Measurements from ENCODE around the gene CFI. TPM values are rescaled to one million over a fixed set of nuclear protein-coding genes. Genes with fewer than 3 reads are reported as not detected.

CFI gene
- total RNA-seq, 4 donors from 2014 or later, result 48.4 to 141 (median 72.9) TPM

DNA sequence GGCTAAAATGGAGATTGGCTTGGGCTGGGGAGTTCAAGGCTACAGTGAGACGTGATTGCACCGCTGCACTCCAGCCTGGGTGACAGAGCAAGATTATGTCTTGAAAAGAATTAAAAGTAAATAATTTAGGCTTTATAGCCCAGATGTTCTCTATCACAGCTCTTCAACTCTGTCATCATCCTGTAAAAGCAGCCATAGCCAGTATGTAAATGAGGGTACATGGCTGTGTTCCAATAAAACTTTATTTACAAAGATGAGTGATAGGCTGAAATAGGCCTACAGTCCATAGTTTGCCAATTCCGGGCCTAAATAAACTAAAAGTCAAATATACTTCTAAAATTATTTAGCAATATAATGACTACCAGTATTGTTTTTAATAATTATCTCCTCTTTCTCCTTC lies 35.2 kb upstream of the CFI start:
- H3K4me3 ChIP-seq, result no peak overlapping the region
- no peak for DNase-seq
- H3K27ac ChIP-seq, result no peak overlapping the region
- TF ChIP-seq, protein P1, sequence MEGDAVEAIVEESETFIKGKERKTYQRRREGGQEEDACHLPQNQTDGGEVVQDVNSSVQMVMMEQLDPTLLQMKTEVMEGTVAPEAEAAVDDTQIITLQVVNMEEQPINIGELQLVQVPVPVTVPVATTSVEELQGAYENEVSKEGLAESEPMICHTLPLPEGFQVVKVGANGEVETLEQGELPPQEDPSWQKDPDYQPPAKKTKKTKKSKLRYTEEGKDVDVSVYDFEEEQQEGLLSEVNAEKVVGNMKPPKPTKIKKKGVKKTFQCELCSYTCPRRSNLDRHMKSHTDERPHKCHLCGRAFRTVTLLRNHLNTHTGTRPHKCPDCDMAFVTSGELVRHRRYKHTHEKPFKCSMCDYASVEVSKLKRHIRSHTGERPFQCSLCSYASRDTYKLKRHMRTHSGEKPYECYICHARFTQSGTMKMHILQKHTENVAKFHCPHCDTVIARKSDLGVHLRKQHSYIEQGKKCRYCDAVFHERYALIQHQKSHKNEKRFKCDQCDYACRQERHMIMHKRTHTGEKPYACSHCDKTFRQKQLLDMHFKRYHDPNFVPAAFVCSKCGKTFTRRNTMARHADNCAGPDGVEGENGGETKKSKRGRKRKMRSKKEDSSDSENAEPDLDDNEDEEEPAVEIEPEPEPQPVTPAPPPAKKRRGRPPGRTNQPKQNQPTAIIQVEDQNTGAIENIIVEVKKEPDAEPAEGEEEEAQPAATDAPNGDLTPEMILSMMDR (IDR thresholded peaks at IDR 0.05), result no peak
- TF ChIP-seq POLR2A (IDR thresholded peaks at IDR 0.05), result no peak
- no peaks in the 10 kb centered on the region for H3K36me3 ChIP-seq
- no peaks in the 10 kb centered on the region for H3K4me1 ChIP-seq
- H3K9me3 ChIP-seq, result no peaks in the 10 kb centered on the region
- no peaks in the 10 kb centered on the region for H3K27me3 ChIP-seq
- intact Hi-C loops (cut with DNase I; ENCODE audit: low total_unique reads), result no loop called here

DNA sequence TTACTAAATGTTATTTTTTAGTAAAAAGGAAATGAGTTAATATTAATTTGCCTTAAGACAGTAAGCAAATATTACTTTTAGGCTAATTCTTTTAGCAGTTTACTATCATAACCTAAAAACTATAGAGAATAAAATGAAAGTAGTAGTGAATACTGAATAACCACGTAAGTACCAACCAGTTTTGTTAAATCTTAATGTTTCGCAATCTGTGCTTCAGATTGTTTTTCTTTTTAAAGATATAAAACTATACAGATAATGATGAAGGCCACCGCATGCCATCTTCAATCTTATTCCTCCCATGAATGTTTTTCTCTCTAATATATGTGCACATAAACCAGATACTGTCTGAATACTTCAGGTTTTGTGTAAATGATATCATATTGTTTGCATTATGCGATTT lies 32.0 kb upstream of the CFI start:
- no peak overlapping the region for H3K27ac ChIP-seq
- no peak for DNase-seq
- H3K27me3 ChIP-seq, result no peaks in the 10 kb centered on the region
- no peak overlapping the region for H3K4me3 ChIP-seq
- no peaks in the 10 kb centered on the region for H3K36me3 ChIP-seq
- no peaks in the 10 kb centered on the region for H3K4me1 ChIP-seq
- no peaks in the 10 kb centered on the region for H3K9me3 ChIP-seq
- TF ChIP-seq POLR2A (IDR thresholded peaks at IDR 0.05), result no peak
- TF ChIP-seq, protein P1 (IDR thresholded peaks at IDR 0.05), result no peak
- intact Hi-C loops (cut with DNase I; ENCODE audit: low total_unique reads), result no loop called here

DNA sequence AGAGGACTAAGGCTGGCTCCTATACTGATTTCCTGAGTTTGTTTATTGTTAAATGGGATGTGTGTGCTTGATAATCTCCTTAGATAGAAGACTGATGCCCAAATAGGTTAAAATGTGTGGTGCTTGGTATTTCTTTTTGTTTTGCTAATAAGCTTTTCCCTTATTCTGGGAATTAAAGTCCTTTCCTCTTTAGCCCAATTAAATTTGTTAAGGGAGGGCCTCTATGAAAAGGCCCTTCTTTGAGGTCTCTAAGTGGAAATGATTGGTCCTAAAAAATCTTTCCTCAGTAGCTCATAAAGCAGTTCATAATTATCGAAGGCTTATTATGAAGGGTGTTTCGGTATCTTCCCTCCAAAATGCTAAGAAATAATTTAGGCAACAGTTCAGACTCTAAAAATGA lies 25.9 kb upstream of the CFI start, which contains the start of gene RRH:
TSS of gene RRH (plus strand) at position 301 of the 400 bp plus-strand sequence. CDS start at position 357, 56 bp downstream.
- Histone ChIP-seq H3K36me3 (peaks cover 0 to 6% of the 10 kb centered on the region in 2 donors), H3K4me3 (no peak within 1 kb of the TSS), H3K27me3 (no peaks in the 10 kb centered on the region), H3K4me1 (no peaks in the 10 kb centered on the region), H3K9me3 (no peaks in the 10 kb centered on the region), H3K27ac (no peak within 1 kb of the TSS)
- TF ChIP-seq POLR2A (IDR thresholded peaks at IDR 0.05), result no peak
- TF ChIP-seq, protein P1 (IDR thresholded peaks at IDR 0.05), result no peak
- no peak for DNase-seq
- intact Hi-C loops (cut with DNase I; ENCODE audit: low total_unique reads), result no loop called here

DNA sequence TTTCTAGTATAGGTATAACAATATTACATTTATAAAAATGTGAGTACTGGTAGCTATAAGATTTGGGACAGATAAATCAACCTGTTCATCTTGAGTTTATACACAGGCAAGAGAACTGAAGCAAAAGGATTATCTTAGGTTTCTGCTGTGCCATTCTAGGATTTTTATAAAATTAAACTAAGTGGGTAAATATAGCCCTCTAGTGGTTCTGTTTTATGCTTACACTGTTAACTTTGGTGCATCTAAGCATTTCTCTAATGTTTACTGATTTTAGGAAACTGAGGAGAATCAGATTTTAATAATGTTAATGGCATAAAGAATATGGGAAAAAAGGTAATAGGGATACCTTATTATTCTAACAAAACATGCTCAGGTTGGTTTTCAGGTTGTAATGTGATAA lies 24.9 kb upstream of the CFI start:
- intact Hi-C loops (cut with DNase I; ENCODE audit: low total_unique reads), result no loop called here
- H3K4me1 ChIP-seq, result no peaks in the 10 kb centered on the region
- TF ChIP-seq POLR2A (IDR thresholded peaks at IDR 0.05), result no peak
- TF ChIP-seq, protein P1 (IDR thresholded peaks at IDR 0.05), result peak; percentile 24 to 45 (median 39)

DNA sequence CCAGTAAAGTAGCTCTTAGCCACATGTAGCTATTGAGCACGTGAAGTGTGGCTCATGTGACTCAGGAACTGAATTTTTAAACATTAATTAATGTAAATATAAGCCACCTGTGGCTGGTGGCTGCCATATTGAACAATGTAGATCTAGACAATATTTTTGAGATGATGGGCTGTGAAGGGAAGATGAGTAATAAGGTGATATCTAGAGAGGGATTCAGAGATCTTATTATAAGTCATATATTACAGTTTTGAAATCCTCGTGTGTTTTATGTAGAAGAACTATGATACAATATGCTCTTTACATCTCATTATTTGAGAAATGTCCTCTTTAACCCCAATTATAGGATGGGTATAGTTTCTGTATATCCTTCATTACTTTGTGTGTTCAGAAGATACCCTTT lies 19.4 kb upstream of the CFI start:
- no peaks in the 10 kb centered on the region for H3K9me3 ChIP-seq
- DNase-seq, result no peak
- H3K27ac ChIP-seq, result no peak overlapping the region
- H3K36me3 ChIP-seq, result peaks cover 0 to 6% of the 10 kb centered on the region in 2 donors
- no peak overlapping the region for H3K4me3 ChIP-seq
- no peaks in the 10 kb centered on the region for H3K27me3 ChIP-seq
- TF ChIP-seq, protein P1 (IDR thresholded peaks at IDR 0.05), result no peak
- TF ChIP-seq POLR2A (IDR thresholded peaks at IDR 0.05), result no peak
- no peaks in the 10 kb centered on the region for H3K4me1 ChIP-seq
- intact Hi-C loops (cut with DNase I; ENCODE audit: low total_unique reads), result no loop called here

More for the DNA sequence above, 24.9 kb upstream of the CFI start:
- H3K27me3 ChIP-seq, result no peaks in the 10 kb centered on the region
- H3K4me3 ChIP-seq, result no peak overlapping the region
- no peak overlapping the region for H3K27ac ChIP-seq
- no peaks in the 10 kb centered on the region for H3K9me3 ChIP-seq
- no peak for DNase-seq
- peaks cover 0 to 6% of the 10 kb centered on the region in 2 donors for H3K36me3 ChIP-seq
